ENCODE results near the gene TPR.

The TPR gene

GRCh38 chr1:186307445-186307844, 67.6 kb downstream of the TPR start:
- no peaks in the 10 kb centered on the region for H3K27me3 ChIP-seq (ENCODE audit: insufficient read depth, low read length, poor library complexity)

GRCh38 chr1:186306533-186306932, 68.5 kb downstream of the TPR start:
- H3K4me3 ChIP-seq (ENCODE audit: low read depth in 1 of 2, low read length in 2 of 2) = no peak overlapping the region
- H3K36me3 ChIP-seq (ENCODE audit: insufficient read depth, low read length) = peaks cover 8% of the 10 kb centered on the region; the same call in 1 of the 2 replicates
- H3K79me2 ChIP-seq (ENCODE audit: insufficient read depth, low read length) = no peaks in the 10 kb centered on the region
- no peak overlapping the region for H2AFZ ChIP-seq (ENCODE audit: low read depth, low read length)
- no peaks in the 10 kb centered on the region for H4K20me1 ChIP-seq (ENCODE audit: insufficient read depth, low read length)
- no peaks in the 10 kb centered on the region for H3K27me3 ChIP-seq (ENCODE audit: insufficient read depth, low read length, poor library complexity)
- TF ChIP-seq CTCF (IDR thresholded peaks at IDR 0.05; ENCODE audit: borderline replicate concordance, extremely low read depth, low read length, poor library complexity, severe bottlenecking) (no peak), EZH2 (IDR thresholded peaks at IDR 0.05; ENCODE audit: borderline replicate concordance, low read depth, low read length, severe bottlenecking) (no peak)
- DNase-seq (no peak), ATAC-seq (ENCODE audit: insufficient read depth, low read depth) (no peak)
- no peak overlapping the region for H3K9ac ChIP-seq (ENCODE audit: low read depth, low read length)
- H3K9me3 ChIP-seq (ENCODE audit: insufficient read depth, low read length, severe bottlenecking) = no peaks in the 10 kb centered on the region
- H3K4me1 ChIP-seq (ENCODE audit: insufficient read depth, low read length) = no peaks in the 10 kb centered on the region
- H3K4me2 ChIP-seq (ENCODE audit: insufficient read depth, low read length) = no peak overlapping the region
- H3K27ac ChIP-seq (ENCODE audit: low read length) = no peak overlapping the region

More at GRCh38 chr1:186307445-186307844, 67.6 kb downstream of the TPR start:
- Histone ChIP-seq H3K4me3 (ENCODE audit: low read depth in 1 of 2, low read length in 2 of 2) (no peak overlapping the region), H3K9me3 (ENCODE audit: insufficient read depth, low read length, severe bottlenecking) (no peaks in the 10 kb centered on the region), H4K20me1 (ENCODE audit: insufficient read depth, low read length) (no peaks in the 10 kb centered on the region), H2AFZ (ENCODE audit: low read depth, low read length) (no peak overlapping the region), H3K79me2 (ENCODE audit: insufficient read depth, low read length) (no peaks in the 10 kb centered on the region), H3K9ac (ENCODE audit: low read depth, low read length) (no peak overlapping the region), H3K36me3 (ENCODE audit: insufficient read depth, low read length) (peaks cover 15% of the 10 kb centered on the region), H3K27ac (ENCODE audit: low read length) (no peak overlapping the region), H3K4me2 (ENCODE audit: insufficient read depth, low read length) (no peak overlapping the region), H3K4me1 (ENCODE audit: insufficient read depth, low read length) (no peaks in the 10 kb centered on the region)
- ATAC-seq (ENCODE audit: insufficient read depth, low read depth) (no peak), DNase-seq (no peak)
- TF ChIP-seq CTCF (IDR thresholded peaks at IDR 0.05; ENCODE audit: borderline replicate concordance, extremely low read depth, low read length, poor library complexity, severe bottlenecking) (no peak), EZH2 (IDR thresholded peaks at IDR 0.05; ENCODE audit: borderline replicate concordance, low read depth, low read length, severe bottlenecking) (no peak)

GRCh38 chr1:186304982-186305949, 69.8 kb downstream of the TPR start:
- Histone ChIP-seq H3K79me2 (ENCODE audit: insufficient read depth, low read length) (no peaks in the 10 kb centered on the region), H4K20me1 (ENCODE audit: insufficient read depth, low read length) (no peaks in the 10 kb centered on the region), H2AFZ (ENCODE audit: low read depth, low read length) (no peak overlapping the region), H3K36me3 (ENCODE audit: insufficient read depth, low read length) (no peaks in the 10 kb centered on the region), H3K27me3 (ENCODE audit: insufficient read depth, low read length, poor library complexity) (no peaks in the 10 kb centered on the region), H3K4me1 (ENCODE audit: insufficient read depth, low read length) (no peaks in the 10 kb centered on the region), H3K27ac (ENCODE audit: low read length) (no peak overlapping the region), H3K9me3 (ENCODE audit: insufficient read depth, low read length, severe bottlenecking) (no peaks in the 10 kb centered on the region), H3K4me2 (ENCODE audit: insufficient read depth, low read length) (no peak overlapping the region), H3K9ac (ENCODE audit: low read depth, low read length) (no peak overlapping the region), H3K4me3 (ENCODE audit: low read depth in 1 of 2, low read length in 2 of 2) (no peak overlapping the region)
- DNase-seq = no peak
- TF ChIP-seq CTCF (IDR thresholded peaks at IDR 0.05; ENCODE audit: borderline replicate concordance, extremely low read depth, low read length, poor library complexity, severe bottlenecking) (peak; percentile 71), EZH2 (IDR thresholded peaks at IDR 0.05; ENCODE audit: borderline replicate concordance, low read depth, low read length, severe bottlenecking) (no peak)
- peak; percentile 73 for ATAC-seq (ENCODE audit: insufficient read depth, low read depth)
